OCI-LY7 (cell line): ENCODE results near the gene RPL6. TPM values are rescaled to one million over a fixed set of nuclear protein-coding genes. Genes with fewer than 3 reads are reported as not detected.
"Not testable (repeated sequence)": the region's sequence is repeated elsewhere in the genome, so short reads cannot be mapped to it uniquely, and the experiment has no call there.

Experiments
- BruUV-seq: library from RNA; stranded (reverse); fragments of 400-500 nt; replicated peaks from 2 replicates; lab custom pipeline; 2021; lab: Mats Ljungman, UMichigan
- CTCF ChIA-PET: fragments of 300-600 bp; sonication (Branson Sonifier 250); formaldehyde crosslinking; loops from one replicate; lab custom pipeline; 2022; ENCODE audit warnings: antibody characterized with exemption; ENCODE audit not compliant: unreplicated experiment; lab: Charles Lee
- POLR2A ChIA-PET: fragments of 300-600 bp; sonication (Branson Sonifier 250); formaldehyde crosslinking; loops from one replicate; lab custom pipeline; 2022; ENCODE audit warnings: antibody characterized with exemption; lab: Charles Lee
- DNase-seq: peaks from one replicate; pipeline ENCODE4 v3.0.0-alpha.2; 2015; ENCODE audit warnings: low spot score
- H2AFZ ChIP-seq: fragments of 200-600 bp; sonication (generic), shearing (Covaris generic); 2 replicates; pipeline ENCODE4 v1.6.1; 2014; ENCODE audit warnings: mild to moderate bottlenecking, antibody characterized with exemption, low read length, moderate library complexity
- H3K27ac ChIP-seq: fragments of 200-600 bp; sonication (generic); 2 replicates; pipeline ENCODE4 v1.5.1; 2014; ENCODE audit warnings: mixed run types, low read depth, mild to moderate bottlenecking, moderate library complexity, low read length, inconsistent platforms; ENCODE audit not compliant: poor library complexity, severe bottlenecking
- H3K36me3 ChIP-seq: fragments of 200-600 bp; sonication (generic); 2 replicates; pipeline ENCODE4 v1.6.1; 2014; ENCODE audit warnings: mild to moderate bottlenecking, antibody characterized with exemption, low read length, moderate library complexity, mixed read lengths; ENCODE audit not compliant: insufficient read depth
- H3K4me1 ChIP-seq: fragments of 200-600 bp; sonication (generic); 2 replicates; pipeline ENCODE4 v1.5.1; 2014; ENCODE audit warnings: mild to moderate bottlenecking, low read length; ENCODE audit not compliant: insufficient read depth, poor library complexity, severe bottlenecking
- H3K4me2 ChIP-seq: fragments of 200-600 bp; sonication (generic); 2 replicates; pipeline ENCODE4 v1.6.1; 2014; ENCODE audit warnings: mild to moderate bottlenecking, low read length
- H3K4me3 ChIP-seq: fragments of 200-600 bp; sonication (generic); 2 replicates; pipeline ENCODE4 v1.5.1; 2014; ENCODE audit warnings: mild to moderate bottlenecking, low read depth, low read length; ENCODE audit not compliant: poor library complexity, severe bottlenecking
- H3K79me2 ChIP-seq: fragments of 200-600 bp; sonication (generic); 2 replicates; pipeline ENCODE4 v1.6.1; 2016; ENCODE audit warnings: low read depth, mild to moderate bottlenecking, low read length, moderate library complexity, mixed read lengths; ENCODE audit not compliant: insufficient read depth
- H3K9me2 ChIP-seq: fragments of 200-600 bp; sonication (generic); 2 replicates; pipeline ENCODE4 v1.6.1; 2016; ENCODE audit warnings: mild to moderate bottlenecking, low read length, mixed read lengths; ENCODE audit not compliant: insufficient read depth
- H3K9me3 ChIP-seq: fragments of 200-600 bp; sonication (generic); 2 replicates; pipeline ENCODE4 v1.6.1; 2014; ENCODE audit warnings: mild to moderate bottlenecking, mixed run types, low read length, mixed read lengths
- H4K20me1 ChIP-seq: fragments of 200-600 bp; sonication (generic); 2 replicates; pipeline ENCODE4 v1.6.1; 2014; ENCODE audit warnings: mild to moderate bottlenecking, antibody characterized with exemption, low read length, moderate library complexity, mixed read lengths; ENCODE audit not compliant: insufficient read depth
- CTCF ChIP-seq: fragments of 200-600 bp; sonication (generic); conservative IDR thresholded peaks from 2 replicates; pipeline ENCODE4 v1.5.1; 2014; ENCODE audit warnings: mild to moderate bottlenecking, antibody characterized with exemption, low read length, moderate library complexity, mixed read lengths
- EZH2phosphoT487 ChIP-seq: fragments of 200-600 bp; sonication (generic); IDR thresholded peaks from 2 replicates; pipeline ENCODE4 v1.6.1; 2018; ENCODE audit warnings: low read depth, borderline replicate concordance, mild to moderate bottlenecking, mixed run types, antibody characterized with exemption, low read length, moderate library complexity, mixed read lengths
- intact Hi-C: fragments of 100-400 bp; cut with micrococcal nuclease; formaldehyde crosslinking; loops from one replicate; pipeline ENCODE4 v1.10.0; 2022; ENCODE audit not compliant: unreplicated experiment
- total RNA-seq, 2 experiments: library from RNA; depleted of rRNA in 1 of 2; stranded (reverse); fragments of >200 nt in 1 of 2; shearing (Covaris generic) in 1 of 2; gene quantifications; 2 replicates each; pipeline ENCODE4 v1.2.3, GENCODE V29; 2014 to 2022

RPL6 gene
- total RNA-seq, 2 experiments from 2014 or later = 1,436 to 1,876 TPM

GRCh38 chr12:112401054-112401453, 8.4 kb downstream of the RPL6 start:
- Histone ChIP-seq H3K4me1 (peaks cover 7% of the 10 kb centered on the region), H4K20me1 (peaks cover 16% of the 10 kb centered on the region; the same call in 1 of the 2 replicates), H3K79me2 (peaks cover 8% of the 10 kb centered on the region; the same call in 1 of the 2 replicates), H3K4me2 (no peak overlapping the region), H2AFZ (no peak overlapping the region), H3K9me3 (no peaks in the 10 kb centered on the region), H3K9me2 (no peaks in the 10 kb centered on the region), H3K36me3 (peaks cover 28% of the 10 kb centered on the region), H3K27ac (no peak overlapping the region), H3K4me3 (no peak overlapping the region)
- ChIA-PET POLR2A (no interaction called here), CTCF (no interaction called here)
- no peak for DNase-seq
- intact Hi-C loops = no loop called here
- TF ChIP-seq EZH2phosphoT487 = no peak
- TF ChIP-seq CTCF = no peak
- BruUV-seq = no TSS peak

- no peak for TF ChIP-seq CTCF
- no peak for TF ChIP-seq EZH2phosphoT487
- Histone ChIP-seq H3K4me3 (no peak overlapping the region), H3K36me3 (no peaks in the 10 kb centered on the region), H3K4me2 (no peak overlapping the region), H3K27ac (no peak overlapping the region), H3K9me2 (no peaks in the 10 kb centered on the region), H3K4me1 (no peaks in the 10 kb centered on the region), H3K9me3 (no peaks in the 10 kb centered on the region), H3K79me2 (no peaks in the 10 kb centered on the region), H2AFZ (no peak overlapping the region), H4K20me1 (no peaks in the 10 kb centered on the region)
- DNase-seq = no peak
- intact Hi-C loops = no loop called here
- no TSS peak for BruUV-seq
- ChIA-PET POLR2A (interaction anchor here (0.9 kb wide), 1 partner anchor 9 kb away, joined by 4 read pairs; no protein-coding TSS in a partner anchor), CTCF (no interaction called here)
Measured at GRCh38 chr12:112393328-112393727, 16.1 kb downstream of the RPL6 start.

- BruUV-seq = not testable (repeated sequence)
- intact Hi-C loops = loop anchor here (10.0 kb wide), 2 partner anchors 285 to 545 kb away; partner anchors contain the start of genes MAPKAPK5 and NAA25
Measured at GRCh38 chr12:112389922-112390654, 19.3 kb downstream of the RPL6 start.

More at GRCh38 chr12:112389922-112390654, 19.3 kb downstream of the RPL6 start:
- H3K27ac ChIP-seq, H2AFZ ChIP-seq, H4K20me1 ChIP-seq, DNase-seq, H3K9me3 ChIP-seq, H3K4me3 ChIP-seq, H3K4me2 ChIP-seq, CTCF ChIA-PET, H3K36me3 ChIP-seq, H3K4me1 ChIP-seq, H3K9me2 ChIP-seq, H3K79me2 ChIP-seq: not testable (repeated sequence)
- POLR2A ChIA-PET = interaction anchor here (0.6 to 0.7 kb wide), 2 partner anchors 356 to 448 kb away, joined by 3 read pairs; no protein-coding TSS in a partner anchor
